Midbrain (tissue), 1 donor: Measurements from ENCODE around the gene BEAN1.

Source experiments
- DNase-seq: peaks from one replicate; lab custom pipeline; 2025; lab: John Stamatoyannopoulos, UW

Gene BEAN1

DNA sequence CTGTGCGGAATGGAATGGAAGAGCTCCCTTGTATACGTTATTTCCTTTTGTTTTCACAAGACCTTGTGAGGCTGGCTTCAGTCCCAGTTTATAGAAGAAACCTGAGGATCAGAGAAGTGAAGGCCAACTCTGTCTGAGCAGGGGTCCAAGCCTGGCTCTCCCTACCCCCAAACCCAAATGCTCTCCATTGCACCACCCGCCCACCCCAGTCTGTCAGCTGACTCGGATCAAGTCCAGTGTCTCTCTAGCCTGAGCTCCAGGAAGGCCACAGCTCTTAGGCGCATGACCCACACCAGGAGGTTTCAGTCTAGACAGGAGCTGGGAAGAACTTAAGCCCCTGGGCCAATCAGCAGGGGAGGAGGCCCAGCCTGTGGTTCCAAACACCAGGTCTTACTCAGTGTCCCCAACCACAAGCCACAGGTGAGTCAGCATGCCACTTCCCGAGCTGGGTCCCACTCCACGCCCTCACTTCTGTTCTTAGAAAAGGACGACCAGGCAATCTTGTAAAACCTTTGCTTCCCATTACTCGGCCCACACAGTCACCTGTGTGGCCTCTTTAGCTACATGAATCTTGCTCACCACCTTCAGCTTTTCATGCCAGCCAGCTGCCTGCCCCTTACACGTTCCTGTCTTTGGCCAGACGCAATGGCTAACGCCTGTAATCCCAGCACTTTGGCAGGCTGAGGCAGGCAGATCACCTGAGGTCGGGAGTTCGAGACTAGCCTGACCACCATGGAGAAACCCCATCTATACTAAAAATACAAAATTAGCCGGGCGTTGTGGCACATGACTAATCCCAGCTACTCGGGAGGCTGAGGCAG is 95.1 kb downstream of the BEAN1 start:
- DNase-seq: no peak

DNA sequence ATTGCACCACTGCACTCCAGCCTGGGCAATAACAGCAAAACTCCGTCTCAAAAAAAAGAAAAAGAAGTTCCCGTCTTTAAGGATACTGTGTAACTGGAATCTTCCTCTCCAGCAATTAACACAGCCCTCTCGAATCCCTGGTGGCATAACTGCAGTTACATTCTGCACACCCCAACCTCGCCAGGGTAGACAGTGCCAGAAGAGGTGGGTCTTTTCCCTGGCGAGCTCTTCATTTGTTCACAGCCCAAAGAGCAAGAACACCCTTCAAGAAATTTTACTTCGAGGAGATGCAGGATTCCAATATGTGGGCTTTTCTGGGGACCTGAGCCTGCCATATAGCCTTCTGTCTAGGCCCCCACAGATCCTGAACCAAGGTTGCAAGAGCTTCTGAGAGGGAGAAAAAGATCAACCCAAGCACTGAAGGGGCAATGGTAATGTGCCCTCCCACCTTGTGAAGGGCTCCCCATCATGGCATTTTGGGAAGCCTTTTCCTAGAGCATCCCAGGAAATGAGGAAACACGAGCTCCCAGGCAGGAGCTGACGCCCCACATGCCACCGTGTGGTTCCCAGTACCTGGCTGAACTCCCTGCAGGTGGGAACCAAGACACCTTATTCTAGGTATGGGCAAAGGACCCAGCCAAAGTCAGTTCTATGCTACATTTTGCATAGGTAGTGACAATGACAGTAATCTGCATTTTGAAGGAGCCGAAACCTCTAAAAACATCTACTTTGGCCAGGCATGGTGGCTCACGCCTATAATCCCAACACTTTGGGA is 95.9 kb downstream of the BEAN1 start:
- no peak for DNase-seq

DNA sequence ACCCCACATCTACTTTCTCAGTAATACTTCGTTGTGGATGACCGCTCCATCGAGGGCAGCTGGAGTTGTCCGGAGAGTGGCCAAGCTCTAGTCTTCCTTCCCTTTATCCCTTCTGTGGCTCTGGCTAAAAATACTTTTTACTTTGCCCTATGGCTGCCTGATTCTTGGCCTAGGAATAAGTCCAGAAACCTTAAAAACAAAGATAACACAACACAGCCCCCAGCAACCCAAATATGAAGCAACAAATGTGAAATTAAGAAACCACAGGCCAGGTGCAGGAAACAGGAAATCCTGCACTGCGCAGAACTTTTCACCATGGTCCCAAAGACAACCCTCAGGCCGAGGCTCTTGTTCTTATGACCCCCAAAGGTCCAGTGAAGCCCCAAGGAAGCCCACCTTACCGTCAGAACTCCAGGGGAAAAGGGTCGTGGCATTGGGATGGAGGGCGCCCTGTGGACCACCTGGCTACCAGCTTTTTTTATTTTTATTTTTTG is 96.8 kb downstream of the BEAN1 start:
- DNase-seq: no peak

DNA sequence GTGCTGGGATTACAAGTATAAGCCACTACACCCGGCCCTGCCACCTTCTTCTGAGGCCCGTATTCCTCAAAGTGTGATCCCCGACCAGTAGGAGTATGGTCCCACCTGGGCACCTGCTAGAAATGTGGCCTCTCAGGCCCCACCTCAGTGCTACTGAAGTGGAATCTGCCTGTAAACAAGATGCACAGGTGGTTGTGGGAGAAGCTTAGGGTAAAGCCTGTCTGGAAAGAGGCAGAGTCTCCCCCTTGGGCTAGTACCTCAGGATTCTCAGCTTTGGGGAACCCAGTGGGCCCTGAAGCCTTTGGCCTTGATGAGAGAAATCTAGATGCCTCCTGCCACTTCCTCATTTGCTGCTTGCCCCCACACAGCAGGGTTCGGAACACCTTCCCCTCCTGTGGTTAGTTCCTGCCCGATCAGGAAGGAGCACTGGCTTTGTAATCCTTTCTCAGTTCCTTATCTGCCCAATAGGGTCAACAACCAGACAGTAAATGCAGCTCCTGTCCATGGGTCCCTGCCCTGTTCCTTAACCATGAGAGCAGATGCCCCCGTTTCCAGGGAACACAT is 97.6 kb downstream of the BEAN1 start:
- peak; percentile 38 for DNase-seq

DNA sequence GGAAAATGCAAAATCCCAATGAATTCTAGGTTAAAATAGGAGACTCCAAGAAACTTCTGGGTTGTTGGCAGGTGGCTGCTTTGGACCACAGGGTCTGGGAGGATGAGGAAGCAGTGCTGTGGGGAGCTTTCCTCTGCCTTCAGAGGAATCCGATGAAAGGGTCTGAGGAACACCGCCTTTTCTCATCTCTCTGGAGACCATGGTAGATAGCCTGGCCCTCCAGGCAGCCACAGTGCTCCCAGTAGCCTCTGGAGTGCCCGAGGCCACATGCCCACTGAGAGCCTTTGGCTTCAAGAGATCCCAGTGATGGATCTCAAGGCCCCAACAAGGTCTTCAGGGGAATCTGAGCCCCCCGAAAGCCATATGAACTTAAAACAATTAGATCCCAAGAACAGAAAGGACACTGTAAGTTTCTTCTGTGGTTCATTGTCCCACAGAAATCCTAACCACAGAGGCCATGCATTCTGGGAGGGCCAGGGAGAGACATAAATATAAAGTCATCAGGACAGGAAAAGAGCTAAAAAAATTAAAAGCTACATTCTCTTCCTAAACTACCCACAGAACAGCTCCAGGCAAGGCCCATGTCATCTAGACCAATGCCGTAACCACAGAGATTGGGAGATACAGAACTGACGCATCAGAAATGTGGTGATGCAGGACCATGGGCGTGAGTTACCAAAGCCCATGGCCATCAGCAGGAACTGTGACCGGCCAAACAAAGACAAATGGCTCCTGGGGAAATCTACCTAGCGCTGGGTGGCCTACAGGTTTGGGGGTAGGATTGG is 98.5 kb downstream of the BEAN1 start:
- DNase-seq: no peak

DNA sequence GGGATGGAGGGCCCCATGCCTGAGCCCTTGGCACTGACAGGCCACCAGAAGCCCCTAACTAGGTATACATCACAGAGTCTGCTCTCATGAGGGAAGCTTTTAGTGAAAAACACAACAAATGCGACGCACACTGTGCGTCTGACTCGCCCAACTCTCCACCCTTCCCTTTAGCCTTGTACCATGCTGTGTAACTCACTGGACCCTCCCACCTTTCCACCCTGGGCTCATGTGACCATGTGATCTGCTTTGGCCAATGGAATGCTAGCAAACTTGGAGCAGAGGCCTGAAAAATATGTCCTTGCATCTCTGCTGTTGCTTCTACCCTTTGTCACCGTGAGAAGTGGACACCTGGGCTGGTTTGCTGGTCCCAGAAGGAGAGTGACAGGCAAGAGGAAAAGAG is 101.2 kb downstream of the BEAN1 start:
- no peak for DNase-seq

DNA sequence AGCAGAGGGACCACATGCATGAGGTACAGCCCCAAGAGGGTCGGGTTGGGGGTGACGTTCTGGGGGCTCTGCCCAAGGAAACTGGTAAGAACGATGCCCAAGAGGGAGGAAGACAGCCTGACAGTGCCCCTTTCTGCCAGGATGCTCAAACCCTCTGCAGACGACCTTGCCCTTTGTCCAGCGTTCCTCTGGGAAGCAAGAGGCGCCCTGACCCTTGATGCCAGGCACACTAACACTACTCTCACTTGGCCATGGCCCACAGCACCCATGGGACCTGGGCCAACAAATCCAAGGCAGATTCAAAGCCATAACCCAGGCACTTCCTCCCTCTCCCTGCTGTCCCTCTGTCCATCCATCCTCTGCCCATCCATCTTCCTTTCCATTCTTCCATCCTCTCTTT is 102.4 kb downstream of the BEAN1 start:
- DNase-seq: no peak
